ENCODE data around the gene MYL10. TPM values are rescaled to one million over a fixed set of nuclear protein-coding genes. Genes with fewer than 3 reads are reported as not detected.

MYL10 gene
- total RNA-seq, 1 donor: not detected

Other genes starting within 250 kb of the MYL10 start
- 39.2 and 41.6 TPM in 2 replicates for gene CUX1, start 188.3 kb upstream of the MYL10 start, total RNA-seq